C1 segment of cervical spinal cord (tissue), 14 donors: ENCODE data around the gene TBC1D21.

Source experiments
- DNase-seq, 14 donors: peaks; one replicate each; lab custom pipeline; 2025; lab: John Stamatoyannopoulos, UW

TBC1D21 gene

DNA sequence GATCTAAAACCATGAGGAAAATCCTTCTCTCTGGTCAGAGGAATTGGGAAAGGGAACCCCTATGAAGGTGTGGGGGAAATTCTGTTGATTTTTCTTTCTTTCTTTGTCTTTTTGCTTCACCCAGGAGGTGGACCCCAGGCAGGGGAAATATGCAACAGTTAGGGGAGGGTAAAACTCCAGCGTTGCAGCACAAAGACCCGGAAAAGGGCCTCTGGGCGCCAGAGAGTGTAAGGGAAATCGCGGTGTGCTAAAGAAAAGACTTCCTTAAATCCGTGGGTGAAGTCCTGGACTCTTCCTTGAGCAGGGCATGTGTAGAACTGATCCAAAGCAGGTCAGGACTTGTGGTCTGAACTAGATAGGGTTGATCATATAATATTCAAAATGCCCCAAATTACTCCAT lies 11.1 kb upstream of the TBC1D21 start:
- no peak for DNase-seq

DNA sequence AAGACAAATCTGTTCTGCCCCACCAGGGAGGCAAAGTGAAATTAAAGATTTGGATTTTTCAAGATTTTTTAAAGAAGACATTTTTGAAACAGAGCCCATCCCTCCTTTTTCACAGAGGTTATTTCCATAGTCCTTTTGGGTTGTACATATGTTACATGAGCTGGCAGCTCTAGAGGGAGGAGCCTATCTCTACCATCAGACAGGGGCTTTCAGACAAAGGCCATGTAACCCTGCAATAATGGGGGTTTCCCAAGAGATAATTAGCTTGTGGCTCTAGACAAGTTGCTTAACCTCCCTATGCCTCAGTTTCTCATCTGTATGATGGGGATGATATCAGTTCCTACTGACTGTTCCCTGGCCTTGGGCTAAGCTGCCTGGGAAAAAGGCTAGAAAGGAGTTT lies 8.0 kb upstream of the TBC1D21 start:
- no peak for DNase-seq

DNA sequence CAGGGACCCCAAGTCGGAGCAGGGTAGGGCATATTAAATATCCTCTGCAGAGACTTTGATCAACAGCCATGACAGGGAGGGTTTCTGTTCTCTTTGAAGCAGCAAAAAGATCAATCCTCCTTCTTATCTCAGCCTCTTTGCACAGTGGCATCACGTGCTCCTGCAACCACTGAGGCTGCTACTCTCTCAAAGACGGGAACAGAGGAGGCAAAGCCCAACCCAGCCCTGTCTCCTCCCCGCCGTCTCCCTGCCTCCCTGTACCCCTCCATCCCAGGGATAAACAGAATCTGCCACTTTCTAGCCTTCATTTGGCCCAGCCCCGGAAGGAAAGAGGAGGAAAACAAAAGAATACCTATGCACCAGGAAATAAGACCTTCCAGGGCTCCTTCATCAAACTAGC lies 7.5 kb upstream of the TBC1D21 start:
- DNase-seq: no peak

DNA sequence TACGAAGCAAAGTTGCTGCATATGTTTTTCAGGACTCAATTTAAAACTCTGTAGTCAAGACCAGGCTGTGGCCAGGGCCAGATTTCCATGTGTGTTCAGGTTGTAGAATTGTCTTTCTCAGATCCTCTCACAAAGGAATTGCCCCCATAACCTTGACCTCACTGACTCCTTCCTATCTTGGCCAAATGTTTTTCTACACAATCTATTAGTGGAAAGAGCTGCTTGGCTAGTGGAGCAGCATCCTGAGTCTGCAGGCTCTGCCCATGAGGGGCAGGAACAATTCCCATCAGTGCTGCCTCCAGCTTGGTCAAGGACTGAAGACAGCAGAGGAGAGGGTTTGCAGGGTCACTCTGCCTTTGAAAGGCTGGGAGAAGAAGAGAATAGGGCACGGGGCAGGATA lies 6.9 kb upstream of the TBC1D21 start:
- no peak for DNase-seq

DNA sequence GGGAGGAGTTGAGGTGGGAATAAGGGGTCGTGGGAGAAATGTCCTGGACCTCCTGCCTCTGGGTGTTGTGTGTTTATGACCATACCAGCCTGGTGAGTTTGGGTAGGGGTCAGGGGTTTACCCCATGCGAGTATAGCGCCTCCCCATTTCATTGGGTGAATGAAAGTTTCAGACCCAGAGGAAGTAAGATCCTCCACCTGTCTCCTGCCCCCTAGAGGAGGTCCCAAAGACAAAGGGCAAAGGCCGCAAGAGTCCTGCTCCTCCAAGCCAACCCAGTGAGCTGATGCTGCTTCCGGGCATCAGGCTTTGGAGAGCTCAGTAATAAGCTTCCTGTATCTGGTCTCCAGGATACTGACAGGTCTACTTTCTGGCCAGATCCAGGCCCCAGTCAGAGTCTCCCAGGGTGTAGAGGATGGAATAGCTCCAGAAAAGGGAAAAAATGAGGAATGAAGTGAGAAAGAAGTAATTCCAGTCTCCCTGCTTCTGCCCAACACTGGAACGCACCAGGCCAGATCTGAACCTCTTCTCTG lies 6.4 kb upstream of the TBC1D21 start:
- no peak for DNase-seq

DNA sequence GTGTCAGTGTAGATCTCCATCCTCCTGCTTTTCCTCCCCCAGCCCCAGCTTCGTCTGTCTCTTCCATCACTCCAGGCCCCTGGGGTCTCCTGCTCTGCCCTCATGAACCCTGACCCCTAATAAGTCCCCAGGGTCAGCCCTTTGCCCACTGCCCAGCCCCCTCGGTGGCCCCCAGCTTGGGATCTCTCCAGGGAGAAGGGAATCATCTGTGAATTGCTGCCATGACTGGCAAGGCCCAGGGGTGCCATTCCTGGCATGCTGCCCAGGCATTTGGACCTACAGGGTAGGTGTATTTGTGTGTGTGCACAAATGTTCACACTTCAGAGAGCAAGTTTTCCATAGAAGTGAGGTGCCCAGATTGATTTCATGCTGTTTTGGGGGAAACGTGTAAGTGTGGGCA lies 5.9 kb upstream of the TBC1D21 start:
- DNase-seq: no peak

DNA sequence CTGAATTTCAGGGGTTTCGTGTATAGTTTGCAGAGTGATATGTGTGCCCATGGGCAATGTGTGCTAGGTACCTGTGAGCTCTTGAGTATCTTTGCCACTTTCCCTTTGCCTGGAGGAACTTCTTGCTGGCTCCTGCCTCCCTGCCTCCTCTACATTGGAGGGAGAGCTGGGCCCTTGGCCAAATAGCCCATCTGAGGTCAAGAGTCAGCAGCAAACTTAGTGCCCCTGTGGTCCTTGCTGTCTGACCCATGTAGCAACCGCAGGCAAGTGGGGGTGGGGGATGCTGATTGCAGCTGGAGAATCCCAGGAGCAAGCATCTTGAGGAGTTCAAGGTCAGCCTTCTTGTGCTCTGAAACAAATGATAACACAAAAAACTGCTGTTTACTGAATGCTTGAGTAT lies 5.4 kb upstream of the TBC1D21 start:
- no peak for DNase-seq

DNA sequence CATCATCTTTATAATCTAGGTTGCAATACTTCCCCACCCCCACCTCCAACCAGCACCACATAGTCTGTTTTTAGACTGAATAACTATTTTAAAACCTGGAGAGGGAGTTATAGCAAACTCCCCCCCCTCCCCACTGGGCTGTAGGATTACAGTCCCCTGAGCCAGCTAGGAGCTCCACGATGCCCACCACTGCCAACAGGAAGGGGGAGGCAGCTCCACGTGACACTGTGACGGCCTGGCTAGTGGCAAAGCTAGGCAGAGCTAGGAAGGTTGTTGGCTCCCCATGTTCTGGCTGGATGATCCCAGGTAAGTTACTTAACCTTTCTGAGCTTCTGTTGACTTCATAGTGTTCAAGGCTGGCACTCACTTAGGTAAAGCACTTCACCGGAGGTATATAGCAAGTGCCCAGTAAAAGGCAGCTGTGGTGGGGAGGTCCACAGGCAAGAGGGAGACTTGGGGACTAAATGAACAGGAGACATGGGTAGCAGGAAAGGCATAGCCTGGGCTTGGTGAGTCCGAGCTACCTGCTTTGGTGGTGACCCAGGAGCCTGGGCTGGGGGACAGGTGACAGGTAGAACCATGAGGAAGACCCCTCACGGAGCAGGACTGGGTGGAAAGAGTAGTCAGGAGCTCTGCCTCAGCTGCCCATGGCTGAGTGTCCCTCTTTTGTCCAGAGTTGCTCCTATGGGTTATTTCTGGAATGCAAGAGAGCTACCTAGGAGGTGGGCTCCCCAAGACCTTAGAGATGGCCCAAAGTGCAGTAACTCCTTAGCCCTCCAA lies 4.0 kb upstream of the TBC1D21 start:
- no peak for DNase-seq

DNA sequence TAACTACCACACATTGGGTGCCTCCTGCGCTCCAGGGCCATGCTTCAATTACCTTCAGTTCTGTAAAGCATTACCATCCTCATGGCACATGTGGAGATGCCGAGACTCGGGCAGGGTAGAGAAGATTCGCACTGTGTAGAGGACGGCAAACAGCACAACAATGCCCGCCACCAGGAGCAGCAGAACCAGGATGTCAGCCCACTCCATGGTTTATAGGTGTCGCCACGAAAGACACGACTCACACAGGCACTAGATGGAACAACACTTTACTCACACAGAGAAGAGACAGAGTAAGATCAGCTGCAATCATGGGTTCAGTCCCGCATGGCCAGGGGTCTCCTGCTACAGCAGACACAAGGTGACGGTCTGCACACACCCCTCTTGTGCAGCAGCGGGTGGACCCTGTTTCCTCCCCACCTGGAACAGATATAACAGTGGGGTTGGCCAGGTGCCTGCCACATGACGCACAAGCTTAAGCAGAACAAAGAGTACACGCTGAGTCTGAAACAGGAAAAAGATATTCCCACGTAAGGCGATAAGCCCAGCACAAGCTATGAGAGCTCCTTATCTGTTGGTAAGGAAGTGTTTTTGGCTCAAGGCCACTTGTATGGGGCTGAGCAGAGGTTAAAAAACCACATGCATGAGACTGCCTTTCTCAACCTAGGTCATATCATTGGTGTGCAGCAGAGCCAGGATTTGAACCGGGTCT lies 2.5 kb upstream of the TBC1D21 start:
- DNase-seq: no peak

DNA sequence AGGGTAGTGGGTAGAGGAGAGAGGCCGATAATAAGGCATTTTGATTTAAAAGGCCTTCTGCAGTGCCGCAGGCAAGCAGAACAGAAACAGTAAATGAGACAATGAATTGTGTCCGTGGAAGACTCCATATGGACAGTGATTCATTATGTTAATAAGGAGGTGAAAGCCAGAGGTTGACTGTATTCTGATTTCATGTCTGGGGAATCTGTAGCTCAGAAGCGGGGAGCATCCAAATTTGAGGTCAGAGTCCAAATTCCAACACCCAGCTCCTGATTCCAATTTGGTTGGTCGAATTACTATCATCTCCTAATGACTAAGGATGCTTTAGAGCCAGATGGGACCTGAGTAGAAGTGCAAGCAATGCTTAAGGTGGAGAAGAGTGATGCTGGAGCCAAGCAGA lies 1.0 kb upstream of the TBC1D21 start:
- no peak for DNase-seq

DNA sequence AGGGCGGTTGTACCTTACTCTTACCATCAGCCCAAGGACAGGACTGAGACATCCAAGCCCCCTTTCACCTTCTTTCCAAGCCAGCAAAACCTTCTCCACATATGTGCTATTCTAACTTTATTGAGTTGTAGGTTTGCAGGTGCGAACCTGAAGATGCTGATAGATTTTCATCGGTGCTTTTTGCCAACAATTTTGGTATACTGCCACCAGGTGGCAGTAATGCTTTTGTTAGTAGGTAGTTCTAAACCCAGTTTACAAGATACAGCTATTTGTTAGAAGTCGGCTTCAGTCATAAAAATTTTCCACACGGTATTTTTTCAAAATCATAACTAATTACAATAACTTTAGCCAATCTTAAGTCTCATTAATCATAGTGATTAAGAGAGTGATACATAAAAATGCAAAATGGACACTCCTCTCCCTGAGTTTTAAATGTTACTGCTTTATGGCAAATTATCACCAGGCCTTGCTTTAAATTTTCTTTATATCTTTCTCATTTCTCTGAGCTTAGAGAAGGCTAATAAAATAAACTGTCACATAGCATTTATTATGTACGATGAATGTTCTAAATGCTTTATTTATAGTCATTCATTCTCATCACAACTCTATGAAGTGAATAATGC lies 636 bp downstream of the TBC1D21 start:
- DNase-seq: no peak

DNA sequence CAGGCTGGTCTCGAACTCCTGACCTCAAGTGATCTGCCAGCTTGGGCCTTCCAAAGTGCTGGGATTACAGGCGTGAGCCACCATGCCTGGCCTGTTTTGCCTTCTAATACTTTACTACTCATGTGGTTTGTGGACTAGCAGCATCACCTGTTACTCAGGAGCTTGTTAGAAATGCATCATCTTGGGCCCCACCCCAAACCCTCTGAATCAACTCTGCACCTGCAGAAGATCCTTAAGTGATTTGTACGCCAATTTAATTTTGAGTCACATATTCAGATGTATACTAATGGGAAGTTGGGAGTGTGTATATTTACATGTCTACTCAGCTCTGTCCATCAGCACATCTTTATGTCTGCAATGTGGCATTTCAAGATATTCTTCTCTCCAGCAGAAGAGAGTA lies 6.1 kb downstream of the TBC1D21 start:
- DNase-seq: no peak

DNA sequence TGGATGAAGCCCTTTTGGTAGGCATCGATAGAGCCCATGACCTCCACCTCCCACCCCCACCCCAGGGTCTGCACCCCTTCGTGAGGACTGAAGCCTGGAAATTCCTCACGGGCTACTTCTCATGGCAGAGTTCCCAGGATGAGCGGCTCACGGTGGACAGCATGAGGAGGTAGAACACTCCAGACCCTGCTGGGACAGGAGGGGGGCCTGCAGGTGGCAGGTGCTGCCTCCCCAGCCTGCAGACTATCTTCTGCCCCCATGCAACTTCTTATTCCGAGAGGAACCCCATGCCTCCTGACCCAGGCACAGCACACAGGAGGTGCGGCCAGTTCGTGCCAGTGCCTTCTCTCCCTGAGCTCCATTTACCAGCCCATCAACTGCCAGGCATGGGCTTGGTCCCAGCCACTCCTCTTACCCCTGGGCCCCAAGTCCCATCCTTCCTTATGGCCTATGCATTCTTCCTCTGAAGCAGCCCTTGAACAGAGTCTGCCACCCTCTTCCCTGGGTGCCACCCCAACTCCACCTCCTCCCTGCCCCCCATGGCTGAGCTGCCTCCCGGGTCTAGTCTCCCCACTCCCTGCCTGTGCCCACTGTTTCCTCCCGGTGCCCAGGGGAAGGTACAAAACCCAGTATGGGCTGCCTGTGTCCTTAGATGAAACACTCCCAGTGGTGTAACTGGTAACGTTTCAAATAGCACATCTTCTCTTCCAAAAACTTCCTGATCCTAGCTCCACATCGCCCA lies 8.4 kb downstream of the TBC1D21 start:
- DNase-seq: no peak

DNA sequence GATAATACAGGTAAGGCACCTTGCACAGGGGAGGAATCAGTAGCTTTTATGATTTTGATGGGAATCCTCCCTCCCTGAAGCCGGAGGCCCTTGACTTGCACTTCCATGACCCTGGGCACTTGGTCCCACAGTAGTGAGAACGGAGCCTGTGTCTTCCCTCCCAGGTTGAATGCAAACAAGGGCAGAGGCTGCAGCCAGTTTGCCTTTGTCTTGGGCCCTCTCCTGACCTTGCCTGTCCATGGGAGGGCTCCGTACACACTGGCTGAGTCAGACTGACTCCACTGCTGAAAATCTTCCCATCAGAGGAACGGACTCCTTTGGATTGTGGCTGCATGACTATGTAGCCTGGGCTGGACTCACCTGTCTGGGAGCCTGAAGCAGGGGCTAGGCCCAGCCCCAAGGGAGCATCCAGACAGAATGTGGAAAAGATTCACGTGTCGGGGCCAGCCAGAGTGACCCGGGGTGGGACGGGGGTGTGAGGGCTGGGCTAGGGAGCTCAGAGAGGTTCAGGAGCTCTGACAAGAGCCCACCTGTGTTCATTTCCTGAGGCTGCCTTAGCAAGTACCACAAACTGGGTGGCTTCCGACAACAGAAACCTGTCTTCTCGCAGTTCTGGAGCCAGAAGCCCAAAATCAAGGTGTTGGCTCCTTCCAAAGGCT lies 9.5 kb downstream of the TBC1D21 start:
- no peak for DNase-seq

DNA sequence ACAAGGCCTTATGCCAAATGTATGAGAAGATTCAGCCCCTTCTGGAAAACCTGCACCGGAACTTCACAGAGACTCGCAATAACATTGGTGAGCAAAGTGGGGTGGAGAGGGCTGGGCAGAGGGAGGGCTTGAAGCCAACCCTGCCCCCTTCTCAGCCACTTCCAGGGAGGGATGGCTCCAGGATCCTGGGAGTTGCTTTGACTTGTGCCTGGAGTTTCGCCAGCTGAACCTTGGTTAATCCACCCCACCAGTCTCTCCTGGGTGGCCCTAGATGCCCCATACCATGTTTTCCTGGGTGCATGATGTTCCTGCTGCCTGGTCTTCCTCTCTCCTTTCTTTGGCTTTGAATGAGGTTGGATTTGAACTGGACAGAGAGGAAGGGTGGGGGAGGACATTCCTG lies 10.8 kb downstream of the TBC1D21 start:
- DNase-seq: no peak

DNA sequence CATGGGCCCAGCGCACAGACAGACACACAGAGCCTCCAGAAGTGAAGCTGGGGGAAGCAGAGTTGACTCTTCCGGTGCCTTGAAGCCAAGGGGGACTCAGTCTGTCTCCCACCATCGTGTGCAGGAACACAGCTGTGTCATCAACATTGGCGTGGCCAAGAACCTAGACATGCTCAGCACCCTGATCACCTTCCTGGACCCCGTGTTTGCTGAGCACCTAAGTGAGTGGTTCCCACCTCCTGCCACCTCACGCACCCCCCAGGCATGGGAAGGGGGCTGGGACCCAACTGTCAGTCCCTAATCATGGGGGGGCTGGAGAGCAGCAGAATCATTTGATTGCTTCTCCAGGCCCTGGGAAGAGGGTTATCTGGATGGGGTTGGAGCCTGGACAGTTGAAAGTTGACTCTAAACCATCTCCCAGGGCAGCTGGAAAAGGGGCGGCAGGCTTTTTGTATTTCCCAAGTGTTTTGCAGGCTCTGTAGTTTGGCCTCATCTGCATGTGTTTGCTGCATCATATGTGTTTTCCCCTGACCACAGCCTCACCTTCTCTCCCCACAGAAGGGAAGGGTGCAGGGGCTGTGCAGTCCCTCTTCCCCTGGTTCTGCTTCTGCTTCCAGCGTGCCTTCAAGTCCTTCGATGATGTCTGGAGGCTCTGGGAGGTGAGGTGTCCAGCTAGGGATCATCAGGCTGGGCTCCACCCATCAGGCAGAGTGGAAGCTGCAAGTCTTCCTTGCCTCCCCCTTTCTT lies 12.8 kb downstream of the TBC1D21 start:
- DNase-seq: no peak

DNA sequence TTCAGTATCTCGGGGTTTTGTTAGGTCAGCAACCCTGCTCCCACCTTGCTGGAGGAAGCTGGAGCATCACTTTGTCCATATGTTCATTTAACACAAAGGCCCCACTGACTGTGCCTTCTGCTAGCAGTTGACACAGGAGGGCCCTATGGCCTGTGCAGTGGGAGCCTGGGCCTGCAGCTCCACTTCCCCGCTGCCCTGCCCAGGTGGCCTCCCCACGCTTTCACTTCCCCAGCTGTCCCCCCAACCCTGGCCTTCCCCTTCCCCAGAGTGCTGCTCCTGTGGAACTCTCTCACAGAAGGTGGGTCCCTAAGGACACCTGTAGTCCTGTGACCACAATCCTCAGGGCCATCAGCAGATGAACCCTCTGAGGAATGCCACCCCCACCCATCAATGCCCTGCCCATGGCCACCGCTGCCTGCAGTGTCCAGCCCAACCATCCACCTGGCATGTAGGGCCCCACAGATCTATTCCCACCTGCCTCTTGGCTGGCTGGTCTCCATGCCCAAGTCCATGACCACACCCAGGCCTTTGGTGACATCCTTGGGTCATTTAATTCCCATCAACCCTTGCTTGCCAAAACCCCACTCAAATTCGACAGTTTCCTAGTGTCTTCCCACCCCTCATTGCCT lies 13.5 kb downstream of the TBC1D21 start:
- no peak for DNase-seq

DNA sequence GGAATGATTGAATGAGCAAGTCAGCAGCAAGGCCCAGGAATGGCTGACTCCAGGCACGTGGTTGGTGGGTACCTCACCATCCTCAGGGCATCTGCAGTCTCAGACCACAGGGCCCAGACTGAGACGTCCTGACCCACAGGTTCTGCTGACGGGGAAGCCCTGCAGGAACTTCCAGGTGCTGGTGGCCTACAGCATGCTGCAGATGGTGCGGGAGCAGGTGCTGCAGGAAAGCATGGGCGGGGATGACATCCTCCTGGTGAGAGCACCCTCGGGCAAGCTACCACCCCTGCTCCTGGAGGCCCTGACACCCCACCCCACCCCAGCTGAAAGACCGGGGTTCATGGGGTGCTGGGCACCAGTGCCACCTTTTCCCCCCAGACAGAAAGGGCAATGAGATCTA lies 14.1 kb downstream of the TBC1D21 start:
- no peak for DNase-seq

DNA sequence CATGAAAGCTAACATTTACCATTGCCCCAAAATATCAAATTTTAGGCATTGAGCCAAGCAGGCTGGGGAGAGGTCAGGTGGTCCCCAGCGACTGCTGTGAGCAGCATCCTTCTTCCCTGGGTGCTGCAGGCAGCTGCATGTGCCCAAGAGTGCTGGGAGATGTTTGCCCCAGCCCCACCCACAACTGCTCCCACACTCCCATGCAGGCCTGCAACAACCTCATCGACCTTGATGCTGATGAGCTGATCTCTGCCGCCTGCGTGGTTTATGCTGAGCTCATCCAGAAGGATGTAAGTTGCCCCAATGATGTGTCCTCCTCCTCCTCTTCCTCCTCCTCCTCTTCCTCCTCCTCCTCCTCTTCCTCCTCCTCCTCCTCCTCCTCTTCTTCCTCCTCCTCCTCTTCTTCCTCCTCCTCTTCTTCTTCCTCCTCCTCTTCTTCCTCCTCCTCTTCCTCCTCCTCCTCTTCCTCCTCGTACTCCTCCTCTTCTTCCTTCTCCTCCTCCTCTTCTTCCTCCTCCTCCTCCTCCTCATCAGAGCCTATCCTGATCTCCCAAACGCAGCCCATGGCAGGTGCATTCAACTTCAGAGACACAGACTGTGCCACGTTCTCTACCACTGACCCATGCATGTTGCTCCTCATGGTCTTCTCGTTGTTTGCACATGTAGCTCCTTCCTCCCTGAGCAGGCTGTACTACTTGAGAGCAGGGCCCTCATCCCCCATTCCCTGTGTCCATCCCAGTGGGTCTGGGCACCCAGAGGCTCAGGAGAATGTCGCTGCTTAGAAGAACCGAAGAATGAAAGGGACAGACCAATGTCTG lies 15.1 kb downstream of the TBC1D21 start:
- DNase-seq: no peak
